Fibroblast of lung (primary cell): ENCODE data around the gene PLEKHA5.

Experiments
- CTCF ChIP-seq, 2 donors: IDR thresholded peaks in 1 of 2; conservative IDR thresholded peaks in 1 of 2; 1 replicate in 1 of 2; 2 replicates in 1 of 2; pipeline ENCODE4 v1.5.1; 2011 to 2012; ENCODE audit warnings: low read length in 2 of 2, control low read depth in 1 of 2, inconsistent platforms in 1 of 2, low read depth in 1 of 2, mild to moderate bottlenecking in 1 of 2
- EZH2 ChIP-seq: IDR thresholded peaks from 2 replicates; pipeline ENCODE4 v1.5.1; 2012; ENCODE audit warnings: low read length, control low read depth, mild to moderate bottlenecking; ENCODE audit errors: missing control alignments

- TF ChIP-seq CTCF (conservative IDR thresholded peaks at IDR 0.05 in 1 of 2, IDR thresholded peaks at IDR 0.05 in 1 of 2; ENCODE audit: low read depth in 1 of 2, low read length in 2 of 2), result no peak
- no peak for TF ChIP-seq EZH2
These were observed 21.8 kb downstream of the PLEKHA5 start for GRCh38 chr12:19151298-19151697.
